ENCODE results near the gene OR5D14.

- TF ChIP-seq USF1 (IDR thresholded peaks at IDR 0.05; ENCODE audit: borderline replicate concordance, low read depth) (no peak), POLR2AphosphoS5 (IDR thresholded peaks at IDR 0.05; ENCODE audit: low read depth, low read length) (no peak), RCOR1 (IDR thresholded peaks at IDR 0.05; ENCODE audit: low read length) (no peak), EZH2phosphoT487 (IDR thresholded peaks at IDR 0.05; ENCODE audit: borderline replicate concordance, low read depth) (no peak)
These were observed 3.8 kb upstream of the OR5D14 start for GRCh38 chr11:55791606-55792005.
